HuH-7 (cell line): Measurements from ENCODE around the gene NOTO.
"Not testable (repeated sequence)": the region's sequence is repeated elsewhere in the genome, so short reads cannot be mapped to it uniquely, and the experiment has no call there.

Source experiments
- DNase-seq: peaks from one replicate; pipeline ENCODE4 v3.0.0; 2011; ENCODE audit warnings: low spot score

The NOTO gene, protein sequence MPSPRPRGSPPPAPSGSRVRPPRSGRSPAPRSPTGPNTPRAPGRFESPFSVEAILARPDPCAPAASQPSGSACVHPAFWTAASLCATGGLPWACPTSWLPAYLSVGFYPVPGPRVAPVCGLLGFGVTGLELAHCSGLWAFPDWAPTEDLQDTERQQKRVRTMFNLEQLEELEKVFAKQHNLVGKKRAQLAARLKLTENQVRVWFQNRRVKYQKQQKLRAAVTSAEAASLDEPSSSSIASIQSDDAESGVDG

DNA sequence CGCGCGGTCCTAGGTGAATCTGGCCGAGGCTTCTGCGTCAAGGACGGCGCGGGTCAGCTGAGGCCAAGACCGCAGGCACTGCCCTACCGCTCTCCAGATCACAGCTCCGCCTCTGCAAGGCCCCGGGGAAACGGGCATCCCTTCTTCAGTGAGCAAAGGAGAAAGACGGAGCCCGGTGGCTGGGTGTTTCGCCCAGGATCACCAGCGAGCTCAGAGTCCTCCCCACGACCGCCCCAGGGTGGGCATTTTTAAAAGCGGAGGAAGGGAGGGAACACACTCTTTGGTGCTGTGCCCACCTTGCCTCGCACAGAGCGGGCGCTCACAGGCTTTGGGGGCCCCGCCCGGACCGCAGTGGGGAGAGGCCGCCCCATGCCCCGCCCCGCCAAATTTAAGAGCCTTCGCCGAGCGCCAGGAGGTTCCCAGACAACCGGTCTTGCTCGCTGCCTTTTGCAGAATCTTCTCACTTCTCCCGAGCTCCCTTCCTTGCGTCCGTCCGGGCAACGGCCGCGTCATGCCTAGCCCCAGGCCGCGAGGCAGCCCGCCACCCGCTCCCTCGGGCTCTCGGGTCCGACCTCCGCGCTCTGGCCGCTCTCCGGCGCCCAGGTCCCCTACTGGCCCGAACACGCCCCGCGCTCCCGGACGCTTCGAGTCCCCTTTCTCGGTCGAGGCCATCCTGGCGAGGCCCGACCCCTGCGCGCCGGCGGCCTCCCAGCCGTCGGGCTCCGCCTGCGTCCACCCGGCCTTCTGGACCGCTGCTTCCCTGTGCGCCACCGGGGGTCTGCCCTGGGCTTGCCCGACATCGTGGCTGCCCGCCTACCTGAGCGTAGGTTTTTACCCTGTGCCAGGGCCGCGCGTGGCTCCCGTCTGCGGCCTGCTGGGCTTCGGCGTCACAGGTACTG lies at the start of gene NOTO:
Gene NOTO, plus strand, starts transcription at position 419 of the 899 bp plus-strand sequence. Its CDS starts 93 bp downstream, at position 512.
- peak; percentile 60 for DNase-seq

DNA sequence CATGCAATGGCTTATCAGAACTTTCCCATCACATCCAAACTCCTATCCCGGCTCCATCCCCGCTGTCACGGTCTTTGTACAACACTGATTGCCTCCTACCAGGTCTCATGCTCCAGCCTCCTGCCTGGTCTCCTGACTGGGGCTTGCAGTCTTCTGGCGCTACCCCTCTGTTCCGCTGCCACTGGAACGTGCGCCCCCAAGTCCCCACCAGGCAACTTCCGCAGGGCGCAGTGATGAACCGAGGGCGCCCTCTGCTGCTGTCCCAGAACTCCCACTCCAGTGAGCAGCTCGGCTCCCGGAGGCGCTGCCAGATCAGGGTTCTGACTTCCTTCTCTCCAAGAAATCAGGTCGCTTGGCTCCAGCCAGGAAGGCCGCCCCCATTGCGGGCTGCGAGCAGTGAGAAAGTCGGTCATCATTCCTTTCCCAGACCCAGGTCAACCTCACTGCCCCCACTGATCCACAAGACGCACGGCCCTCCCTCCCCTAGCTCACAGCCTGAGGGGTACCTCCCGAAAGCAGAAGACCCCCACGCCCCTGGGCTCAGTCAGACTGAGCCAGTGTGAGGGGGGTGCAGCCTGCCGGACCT lies 45.7 kb upstream of the NOTO start:
- peak; percentile 80 for DNase-seq

DNA sequence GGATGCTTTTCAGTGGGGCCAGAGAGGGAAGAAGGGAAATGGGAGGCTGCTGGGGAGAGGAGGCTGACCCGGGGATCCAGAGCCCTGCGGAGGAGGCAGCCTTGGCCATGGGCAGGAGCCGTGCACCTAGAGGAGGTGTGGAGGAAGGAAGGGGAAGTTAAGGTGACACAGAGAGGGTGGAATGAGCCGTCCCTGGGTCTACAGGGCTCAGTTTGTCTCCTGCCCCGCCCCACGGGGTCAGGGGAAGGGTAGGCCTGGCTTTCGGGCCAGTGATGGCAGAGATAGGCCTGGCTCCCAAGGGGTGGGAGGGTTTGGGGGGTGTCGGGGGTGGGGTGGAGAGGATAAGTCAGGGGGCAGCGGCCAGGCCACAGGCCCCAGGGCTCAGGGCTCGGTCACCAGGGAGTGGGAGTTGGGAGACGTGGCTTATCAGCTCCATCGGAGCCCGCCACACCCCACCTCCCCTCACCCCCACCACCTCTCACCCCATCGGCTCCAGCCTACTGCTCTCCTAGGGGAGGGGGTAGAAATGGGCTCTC lies 39.5 kb upstream of the NOTO start:
- DNase-seq = no peak

DNA sequence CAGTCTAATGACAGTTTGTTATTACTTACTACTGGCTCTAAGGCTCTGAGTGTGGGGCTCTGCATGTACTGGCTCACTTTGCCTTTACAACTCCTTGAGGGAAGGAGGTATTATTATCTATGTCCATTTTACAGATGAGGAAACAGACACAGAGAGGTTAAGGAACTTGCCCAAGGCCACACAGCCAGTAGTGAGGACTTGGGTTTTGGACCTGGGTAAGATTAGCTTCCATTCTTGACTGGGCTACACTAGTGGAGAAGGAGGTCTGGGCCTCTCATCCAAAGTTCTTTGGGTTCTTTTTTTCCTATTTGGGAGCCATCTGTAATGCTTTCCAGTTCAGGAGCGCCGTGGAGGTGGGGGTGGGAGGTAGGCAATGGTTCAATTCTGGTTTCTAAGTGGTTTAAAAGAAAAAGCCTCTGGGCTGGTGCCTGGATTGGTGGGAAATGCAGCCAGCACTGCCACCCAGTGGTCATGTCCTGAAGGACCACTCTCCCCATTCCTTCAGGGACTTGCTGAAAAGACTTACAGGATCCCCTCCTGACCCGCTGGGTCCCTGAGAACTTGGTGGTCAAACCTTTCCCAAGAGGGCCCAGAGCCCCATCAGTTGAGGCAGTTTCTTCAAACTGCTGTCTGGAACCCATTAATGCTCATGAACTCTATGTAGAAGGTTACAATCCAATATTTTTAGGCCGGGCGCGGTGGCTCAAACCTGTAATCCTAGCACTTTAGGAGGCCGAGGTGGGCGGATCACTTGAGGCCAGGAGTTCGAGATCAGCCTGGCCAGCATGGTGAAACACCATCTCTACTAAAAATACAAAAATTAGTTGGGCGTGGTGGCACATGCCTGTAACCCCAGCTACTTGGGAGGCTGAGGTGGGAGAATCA lies 38.6 kb upstream of the NOTO start:
- DNase-seq = peak; percentile 85

DNA sequence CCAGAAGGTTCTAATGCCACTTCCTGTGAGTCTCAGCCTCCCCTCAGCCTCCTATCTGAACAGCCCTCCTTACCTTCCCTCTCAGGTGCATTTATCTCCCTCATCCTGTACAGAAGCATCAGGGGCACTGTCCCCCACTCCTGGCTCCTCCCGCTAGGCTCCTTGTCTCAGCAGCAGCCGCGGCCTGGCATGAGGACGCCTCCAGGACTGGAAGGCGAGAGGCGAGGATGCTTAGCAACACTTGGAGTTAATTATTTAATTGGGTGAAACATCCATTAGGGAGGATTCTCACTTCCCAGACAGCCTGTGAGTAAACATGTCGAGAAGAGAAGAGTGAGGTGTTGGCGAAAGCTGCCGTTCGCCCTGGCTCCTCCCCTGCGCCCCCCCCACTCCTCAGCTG lies 36.4 kb upstream of the NOTO start:
- DNase-seq = not testable (repeated sequence)

DNA sequence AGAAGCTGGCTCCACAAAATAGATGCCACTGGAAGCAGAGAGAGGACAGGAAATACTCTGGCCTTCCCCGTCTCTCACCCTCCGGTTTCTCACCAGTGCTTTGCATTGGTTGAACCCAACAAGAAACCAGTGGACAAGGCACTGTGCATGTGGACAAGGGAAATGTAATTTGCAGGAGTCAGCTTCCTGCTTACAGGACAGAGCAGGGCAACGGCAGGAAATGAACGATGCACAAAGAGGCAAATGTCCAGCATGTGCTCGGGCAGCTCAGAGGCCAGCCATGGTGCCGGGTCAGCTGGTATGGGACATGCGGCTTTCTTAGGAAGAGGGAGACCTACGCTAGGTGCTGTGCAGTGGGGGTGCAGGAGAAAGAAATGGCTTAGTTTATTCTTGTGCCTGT lies 35.6 kb upstream of the NOTO start:
- DNase-seq = not testable (repeated sequence)

DNA sequence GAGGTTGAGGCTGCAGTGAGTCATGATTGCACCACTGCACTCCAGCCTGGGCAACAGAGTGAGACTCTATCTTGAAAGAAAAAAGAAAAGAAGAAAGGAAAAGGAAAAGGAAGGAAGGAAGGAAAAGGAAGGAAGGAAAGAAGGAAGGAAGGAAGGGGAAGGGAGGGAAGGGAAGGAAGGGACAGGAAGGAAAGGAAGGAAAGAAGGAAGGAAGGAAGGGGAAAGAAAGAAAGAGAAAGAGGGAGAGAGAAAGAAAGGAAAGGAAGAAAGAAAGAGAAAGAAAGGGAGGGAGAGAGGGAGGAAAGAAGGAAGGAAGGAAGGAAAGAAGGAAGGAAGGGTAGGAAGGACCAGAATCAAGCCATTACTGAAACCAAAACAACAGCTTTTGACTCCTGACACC lies 34.0 kb upstream of the NOTO start:
- DNase-seq = not testable (repeated sequence)

DNA sequence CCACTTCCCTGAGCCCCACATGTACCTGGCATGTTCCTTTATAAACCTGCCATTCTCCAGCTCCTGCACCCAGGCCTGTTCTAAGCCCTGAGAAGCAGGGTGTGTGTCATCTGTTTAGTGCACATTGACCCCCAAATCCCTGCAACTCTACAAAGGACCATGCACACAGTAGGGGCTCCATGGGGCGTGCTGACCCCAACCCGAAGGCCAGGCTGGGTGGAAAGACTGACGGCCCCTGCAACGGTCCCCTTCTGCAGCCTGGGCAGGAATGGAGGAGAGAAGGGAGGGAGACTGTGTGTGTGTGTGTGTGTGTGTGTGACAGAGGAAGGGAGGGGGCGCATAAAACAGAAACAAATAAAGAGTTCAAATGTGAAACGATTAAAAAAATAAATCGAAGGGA lies 32.0 kb upstream of the NOTO start:
- DNase-seq = not testable (repeated sequence)

DNA sequence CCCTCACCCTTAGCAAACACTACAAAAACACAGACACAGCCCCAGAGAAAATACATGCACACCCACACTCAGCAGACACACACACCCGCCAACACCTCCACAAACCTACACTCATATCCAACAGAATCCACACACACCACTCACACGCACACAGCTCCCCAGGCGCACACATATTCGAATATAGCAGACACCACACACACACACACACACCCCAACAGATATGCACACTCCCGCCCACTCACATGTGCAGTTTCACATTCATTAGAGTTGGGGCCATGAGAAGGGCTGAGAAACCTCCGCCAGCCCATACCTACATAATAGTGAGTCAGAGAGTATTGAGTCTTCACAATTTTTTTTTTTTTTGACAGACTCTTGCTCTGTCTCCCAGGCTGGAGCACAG lies 29.4 kb upstream of the NOTO start:
- no peak for DNase-seq

DNA sequence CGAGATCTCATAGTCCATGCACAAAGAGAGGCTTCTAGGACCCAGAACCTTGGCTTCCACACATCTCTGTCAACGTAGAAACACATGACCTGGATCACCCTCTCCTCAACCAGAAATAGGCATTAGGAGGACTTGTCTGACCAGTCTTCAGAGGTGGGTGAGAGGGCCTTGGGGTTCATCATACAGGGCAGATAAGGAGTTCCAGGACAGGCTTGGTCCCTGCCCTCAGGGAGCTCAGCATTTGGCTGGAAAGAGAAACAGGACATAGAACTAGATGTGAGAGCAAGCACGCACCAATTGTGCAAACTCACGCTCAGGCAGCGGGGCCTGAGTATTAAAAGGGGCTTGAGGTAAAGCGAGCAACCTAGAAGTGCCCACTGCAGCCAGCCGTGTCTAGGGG lies 28.6 kb upstream of the NOTO start:
- DNase-seq = no peak

DNA sequence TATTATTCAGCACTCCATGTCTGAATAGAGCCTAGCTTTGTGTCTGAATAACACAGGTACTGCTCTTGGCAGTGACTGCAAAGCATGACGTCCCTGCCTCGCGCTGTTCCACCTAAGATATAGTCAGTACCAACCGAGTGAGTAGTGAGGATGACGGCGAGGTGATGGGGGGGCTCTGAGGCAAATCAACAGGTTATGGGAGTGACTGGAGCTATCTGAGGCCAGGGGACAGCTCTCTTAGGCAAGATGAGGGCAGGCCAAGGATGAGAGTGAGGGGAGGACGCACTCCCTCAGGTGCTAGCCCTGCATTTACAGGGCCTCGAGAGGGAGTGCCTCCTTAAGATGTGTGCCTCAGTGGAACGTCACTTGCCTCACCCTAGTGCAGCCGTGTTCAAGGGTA lies 28.1 kb upstream of the NOTO start:
- no peak for DNase-seq

DNA sequence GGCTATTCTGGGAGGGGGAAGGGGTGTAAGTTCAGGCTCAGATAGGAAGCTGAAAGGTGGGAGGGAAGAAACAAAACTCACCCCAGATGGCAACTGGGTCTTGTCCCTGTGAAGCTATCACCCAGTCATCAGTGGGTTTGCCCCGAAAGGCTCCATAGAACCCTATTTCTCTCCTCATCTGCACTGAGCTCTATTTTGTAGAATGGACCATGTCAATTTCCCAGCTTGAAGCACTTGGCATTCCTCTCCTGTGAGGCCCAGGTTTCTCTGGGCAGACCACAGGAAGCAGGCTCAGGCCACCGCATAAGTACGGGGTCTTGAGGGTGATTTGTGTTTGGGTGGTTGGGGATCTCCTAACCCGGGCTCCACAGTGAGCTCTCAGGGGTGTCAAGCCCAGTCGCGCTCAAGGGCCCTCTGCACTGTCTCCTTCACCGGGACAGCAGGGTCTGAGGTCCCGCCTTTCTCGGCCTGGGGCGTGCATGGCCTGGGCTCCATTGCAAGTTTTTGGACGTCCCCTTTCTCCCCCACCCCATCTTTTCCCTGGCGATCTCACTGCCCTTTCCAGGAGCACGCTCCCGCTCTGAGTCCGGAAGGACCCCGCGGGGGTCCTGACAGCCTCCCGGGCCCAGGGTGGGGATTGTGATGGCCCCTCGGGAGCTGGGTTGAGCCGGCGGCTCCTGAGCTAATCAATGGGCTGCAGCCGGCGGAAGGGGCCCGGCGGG lies 27.3 kb upstream of the NOTO start:
- no peak for DNase-seq

DNA sequence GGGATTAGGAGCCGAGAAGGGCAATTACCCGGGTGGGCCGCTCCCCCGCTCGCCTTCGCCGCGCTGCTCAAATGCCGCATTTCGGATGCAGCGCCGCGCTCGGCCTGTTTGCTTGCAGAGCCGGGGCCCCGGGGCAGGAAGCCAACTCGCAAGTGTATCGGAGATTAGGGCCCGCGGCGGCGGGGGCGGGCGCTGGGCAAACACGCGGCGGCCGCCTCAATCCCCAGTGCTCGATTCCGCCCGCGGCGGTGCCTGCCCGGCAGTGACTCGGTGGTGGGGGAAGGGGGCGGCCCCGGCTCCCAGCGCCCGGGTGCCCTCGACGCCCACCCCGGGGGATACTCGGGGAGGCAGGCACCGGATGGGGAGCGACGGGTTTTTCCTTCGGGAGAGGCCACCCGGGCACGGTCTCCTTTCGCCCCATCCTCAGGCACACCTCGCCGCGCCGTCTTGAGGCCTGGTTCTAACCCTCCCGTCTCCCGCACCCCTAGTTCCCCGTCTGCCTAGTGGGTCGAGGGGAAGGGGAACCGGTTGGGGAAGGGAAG lies 26.6 kb upstream of the NOTO start:
- DNase-seq = peak; percentile 73

DNA sequence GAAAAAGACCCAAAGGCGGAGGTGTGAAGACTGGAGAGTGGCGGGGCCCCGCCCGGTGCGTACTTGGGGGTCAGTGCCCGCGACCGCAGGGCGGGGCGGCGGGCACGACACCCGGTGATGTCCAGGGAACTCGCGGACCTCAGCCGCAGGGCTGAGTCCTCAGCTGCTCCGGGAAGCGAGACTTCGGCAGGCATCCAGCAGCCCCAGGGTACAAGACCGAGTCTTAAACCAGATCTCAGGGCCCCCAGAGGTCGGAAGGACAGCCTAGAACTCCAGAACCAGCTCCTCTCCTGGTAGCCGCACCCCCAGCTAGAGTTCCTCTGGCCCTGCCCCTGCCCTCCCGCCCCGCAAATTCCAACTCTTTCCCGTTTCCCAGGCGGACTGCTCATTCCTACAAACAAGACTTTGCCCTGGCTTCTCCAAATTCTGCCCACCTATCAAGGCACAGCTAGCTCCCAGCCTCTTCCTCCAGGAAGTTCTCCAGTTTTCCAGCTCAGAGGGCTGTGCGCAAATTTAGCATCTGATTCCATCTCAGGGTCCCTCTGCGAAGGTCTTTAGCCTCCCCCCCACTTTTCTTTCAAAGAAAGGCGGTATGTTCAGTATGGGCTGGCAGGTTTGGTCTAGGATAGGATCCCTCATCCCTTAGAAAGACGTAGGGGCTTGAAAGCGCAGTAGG lies 26.0 kb upstream of the NOTO start:
- peak; percentile 54 for DNase-seq

DNA sequence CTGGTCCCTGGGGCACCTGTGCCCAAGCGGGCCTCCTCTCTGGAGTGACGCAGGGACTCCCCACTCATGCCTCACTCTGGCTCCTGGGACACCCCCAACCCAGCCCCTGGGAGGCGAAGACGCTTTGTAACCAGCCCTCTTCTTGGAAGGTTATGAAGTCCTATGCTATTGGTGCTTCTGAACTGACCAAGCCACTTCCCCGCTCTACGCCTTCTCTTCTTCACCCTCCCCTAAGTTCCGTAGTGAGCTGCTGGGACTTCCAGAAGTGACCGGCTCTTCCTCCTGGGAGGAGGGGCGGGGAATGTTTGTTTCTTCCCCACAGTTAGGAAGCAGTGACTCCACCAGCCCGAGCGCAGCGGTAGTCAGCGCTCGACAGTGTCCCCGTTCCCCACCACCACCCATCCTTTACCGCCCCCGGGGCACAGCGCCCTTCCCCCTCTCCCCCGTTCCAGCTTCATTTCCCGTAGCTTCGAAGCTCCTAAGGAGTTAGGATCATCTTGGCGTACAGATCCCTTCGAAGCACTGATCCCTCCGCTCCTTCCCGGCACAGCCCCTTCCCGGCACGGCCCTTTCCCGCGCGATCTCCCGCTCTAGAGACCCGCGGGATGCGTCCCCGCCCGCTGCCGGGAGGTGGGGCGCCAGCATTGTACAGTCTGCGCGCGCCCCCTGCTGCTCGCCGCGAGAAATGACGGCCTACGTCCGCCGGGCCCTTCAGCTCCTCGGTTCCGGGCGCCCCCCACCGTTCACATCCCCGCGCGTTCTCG lies 25.3 kb upstream of the NOTO start:
- peak; percentile 95 for DNase-seq

DNA sequence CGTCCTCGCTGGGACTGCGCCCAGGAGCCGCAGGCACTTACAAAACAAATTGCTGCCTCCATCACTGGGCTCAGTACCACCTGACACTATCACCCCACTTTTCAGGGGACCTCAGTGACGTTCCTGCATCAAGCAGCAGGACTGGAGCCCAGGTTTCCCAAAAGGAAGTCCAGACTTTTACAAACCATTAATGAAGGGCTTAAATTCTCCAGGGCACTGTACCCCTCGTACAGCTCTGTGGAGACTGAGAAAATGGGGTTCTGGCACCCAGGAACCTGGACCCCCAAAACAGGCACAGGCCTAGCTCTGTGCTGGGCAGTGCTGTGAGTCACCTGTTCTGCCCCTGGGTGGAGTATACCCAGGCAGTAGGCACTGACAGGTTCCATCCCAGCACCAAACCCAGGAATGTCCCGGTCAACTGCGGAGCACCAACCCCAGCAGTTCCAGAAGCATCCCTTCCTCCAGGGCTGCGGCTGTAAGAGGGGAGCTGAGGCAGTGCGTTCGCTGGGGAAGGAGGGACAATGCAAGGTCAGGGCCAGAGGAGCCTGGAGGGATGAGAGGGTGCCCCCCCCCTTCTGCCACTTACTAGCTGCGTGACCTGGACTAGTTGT lies 24.6 kb upstream of the NOTO start:
- DNase-seq = peak; percentile 45

DNA sequence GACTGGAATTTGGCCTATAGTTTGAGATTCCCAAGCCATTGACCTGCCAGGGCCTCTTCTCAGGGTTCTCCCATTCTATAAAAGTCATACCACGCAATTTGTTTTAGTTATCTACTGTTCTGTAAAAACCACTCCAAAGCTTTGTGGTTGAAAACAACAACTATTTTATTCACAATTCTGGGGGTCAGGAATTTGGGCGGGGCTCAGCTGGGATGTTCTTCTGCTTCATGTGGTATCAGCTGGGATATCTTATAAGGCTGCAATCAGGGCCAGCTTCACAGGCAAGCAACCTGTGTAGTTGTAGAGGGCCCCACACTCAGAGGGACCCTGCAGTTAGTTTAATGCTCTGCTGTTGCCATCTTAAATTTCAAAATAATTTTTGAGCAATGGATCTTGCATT lies 16.4 kb upstream of the NOTO start:
- DNase-seq = no peak

DNA sequence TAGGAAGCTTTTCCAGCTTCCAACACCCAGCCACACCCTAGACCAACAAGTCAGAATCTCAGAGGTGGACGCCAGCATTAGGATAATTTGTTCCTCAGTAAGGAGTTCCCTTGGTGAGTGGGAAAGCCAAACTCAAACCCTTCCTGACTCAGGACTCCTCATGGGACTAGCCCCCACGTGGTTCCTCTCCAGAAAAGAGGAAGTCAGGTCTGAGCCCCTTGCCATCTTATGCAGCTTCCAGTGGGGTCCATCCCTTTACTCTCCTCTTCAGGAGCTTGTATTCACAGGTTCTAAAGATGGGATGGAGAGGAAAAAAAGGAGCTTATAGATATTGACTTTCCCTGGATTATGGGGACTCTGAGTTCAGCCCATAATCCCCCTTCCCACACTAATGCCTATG lies 14.8 kb upstream of the NOTO start:
- DNase-seq = no peak

DNA sequence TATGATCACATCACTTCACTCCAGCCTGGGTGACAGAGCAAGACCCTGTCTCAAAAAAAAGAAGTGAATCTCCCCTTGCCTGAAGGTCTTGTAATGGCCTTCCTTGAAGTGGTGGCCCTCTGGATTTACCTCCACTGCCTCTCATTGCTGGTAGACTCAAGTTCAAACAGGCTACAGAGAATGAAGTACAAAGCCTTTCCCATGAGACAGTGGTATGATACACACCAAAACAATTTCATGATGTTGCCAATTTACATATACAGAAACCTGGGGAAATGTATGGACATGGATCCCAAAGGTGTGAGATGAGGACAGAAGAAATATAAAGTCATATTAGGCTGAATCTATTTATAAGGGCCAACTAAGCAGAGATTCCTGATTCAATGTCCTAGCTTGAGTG lies 4.8 kb upstream of the NOTO start:
- no peak for DNase-seq
